Large intestine (tissue), 3 donors: Measurements from ENCODE around the gene GRAMD4. TPM values are rescaled to one million over a fixed set of nuclear protein-coding genes. Genes with fewer than 3 reads are reported as not detected.

Experiments used
- DNase-seq, 2 donors: peaks; one replicate each; pipeline versions ENCODE4 v3.0.0 to v3.0.0-alpha.2; 2013
- H3K27ac ChIP-seq: one replicate; pipeline ENCODE4 v1.5.1; 2013; ENCODE audit warnings: low read length
- H3K27me3 ChIP-seq: 2 replicates; pipeline ENCODE4 v1.6.1; 2013; ENCODE audit warnings: low read length; ENCODE audit not compliant: control insufficient read depth, insufficient read depth
- H3K36me3 ChIP-seq: 2 replicates; pipeline ENCODE4 v1.6.1; 2013; ENCODE audit warnings: low read length; ENCODE audit not compliant: control insufficient read depth, insufficient read depth
- H3K4me1 ChIP-seq: one replicate; pipeline ENCODE4 v1.6.1; 2013; ENCODE audit warnings: low read length; ENCODE audit not compliant: control insufficient read depth, insufficient read depth
- H3K4me3 ChIP-seq: one replicate; pipeline ENCODE4 v1.5.1; 2013; ENCODE audit warnings: low read length
- H3K9me3 ChIP-seq: one replicate; pipeline ENCODE4 v1.6.1; 2013; ENCODE audit warnings: mild to moderate bottlenecking, low read depth, low read length, moderate library complexity; ENCODE audit not compliant: control insufficient read depth
- WGBS: methylation state at CpG from one replicate; pipeline ENCODE4 v1.1.5; 2013; ENCODE audit warnings: low lambda C conversion rate; ENCODE audit not compliant: insufficient coverage; 5-methylcytosine and 5-hydroxymethylcytosine counted together
- polyA plus RNA-seq: library from polyadenylated mRNA; unstranded; fragments of 120-200 nt; gene quantifications from one replicate; pipeline ENCODE4 v1.2.1, GENCODE V29; 2013

Gene GRAMD4
- polyA plus RNA-seq, 1 donor, result 40.5 TPM

- Histone ChIP-seq H3K36me3 (peaks cover 87% of the 10 kb centered on the region), H3K27ac (no peak overlapping the region), H3K4me1 (no peaks in the 10 kb centered on the region), H3K27me3 (no peaks in the 10 kb centered on the region), H3K9me3 (no peaks in the 10 kb centered on the region), H3K4me3 (no peak overlapping the region)
- DNase-seq, result no peak
- no CpG with 5 or more reads among the region's 6 CpGs for WGBS
Observed at GRCh38 chr22:46703996-46704370, 83.8 kb downstream of the GRAMD4 start.

DNA sequence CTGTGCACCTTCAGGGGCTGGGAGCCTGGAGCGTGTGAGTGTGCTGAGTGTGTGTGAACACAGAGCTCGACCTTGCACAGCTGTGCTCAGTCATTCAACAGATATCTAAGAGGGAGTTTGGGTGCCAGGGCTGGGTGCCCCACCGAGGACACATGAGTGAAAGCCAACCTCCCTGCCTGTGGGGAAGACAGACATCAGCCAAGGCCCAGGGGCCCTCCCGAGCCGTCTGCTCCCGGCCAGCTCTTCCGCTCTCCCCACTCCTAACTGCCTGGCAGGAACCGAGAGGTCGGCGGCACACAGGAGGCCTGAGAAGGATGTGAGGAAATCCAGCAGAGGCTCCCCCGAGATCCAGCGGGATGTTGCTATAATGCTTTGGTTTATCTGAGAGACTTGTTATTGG is 85.9 kb downstream of the GRAMD4 start:
- no peaks in the 10 kb centered on the region for H3K9me3 ChIP-seq
- H3K4me3 ChIP-seq, result no peak overlapping the region
- no peak for DNase-seq
- no peaks in the 10 kb centered on the region for H3K27me3 ChIP-seq
- H3K36me3 ChIP-seq, result peaks cover 88% of the 10 kb centered on the region
- WGBS, result no CpG with 5 or more reads among the region's 12 CpGs
- H3K4me1 ChIP-seq, result no peaks in the 10 kb centered on the region
- H3K27ac ChIP-seq, result no peak overlapping the region

DNA sequence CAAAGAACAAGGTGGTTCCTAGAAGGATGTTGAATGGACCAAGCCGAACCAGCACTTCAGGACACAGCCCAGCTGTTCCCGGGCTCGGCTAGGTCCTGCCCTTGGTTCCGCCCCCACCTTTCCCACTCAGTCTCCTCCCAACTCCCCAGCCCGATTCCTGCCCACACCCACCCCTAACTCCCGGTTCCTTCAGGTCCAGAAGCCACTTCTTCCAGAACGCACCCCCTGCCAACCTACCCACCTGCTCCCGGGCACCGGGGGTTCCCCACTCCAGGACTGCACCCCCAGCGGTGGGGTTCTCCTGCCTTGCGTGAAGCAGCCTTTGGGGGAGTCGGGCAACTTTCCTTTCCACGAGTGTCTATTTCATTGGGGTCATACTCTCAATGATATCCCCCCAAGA is 87.1 kb downstream of the GRAMD4 start:
- H3K27me3 ChIP-seq, result no peaks in the 10 kb centered on the region
- DNase-seq, result no peak
- H3K4me3 ChIP-seq, result no peak overlapping the region
- H3K4me1 ChIP-seq, result no peaks in the 10 kb centered on the region
- H3K36me3 ChIP-seq, result peaks cover 91% of the 10 kb centered on the region
- no peaks in the 10 kb centered on the region for H3K9me3 ChIP-seq
- WGBS, result no CpG with 5 or more reads among the region's 13 CpGs
- no peak overlapping the region for H3K27ac ChIP-seq

DNA sequence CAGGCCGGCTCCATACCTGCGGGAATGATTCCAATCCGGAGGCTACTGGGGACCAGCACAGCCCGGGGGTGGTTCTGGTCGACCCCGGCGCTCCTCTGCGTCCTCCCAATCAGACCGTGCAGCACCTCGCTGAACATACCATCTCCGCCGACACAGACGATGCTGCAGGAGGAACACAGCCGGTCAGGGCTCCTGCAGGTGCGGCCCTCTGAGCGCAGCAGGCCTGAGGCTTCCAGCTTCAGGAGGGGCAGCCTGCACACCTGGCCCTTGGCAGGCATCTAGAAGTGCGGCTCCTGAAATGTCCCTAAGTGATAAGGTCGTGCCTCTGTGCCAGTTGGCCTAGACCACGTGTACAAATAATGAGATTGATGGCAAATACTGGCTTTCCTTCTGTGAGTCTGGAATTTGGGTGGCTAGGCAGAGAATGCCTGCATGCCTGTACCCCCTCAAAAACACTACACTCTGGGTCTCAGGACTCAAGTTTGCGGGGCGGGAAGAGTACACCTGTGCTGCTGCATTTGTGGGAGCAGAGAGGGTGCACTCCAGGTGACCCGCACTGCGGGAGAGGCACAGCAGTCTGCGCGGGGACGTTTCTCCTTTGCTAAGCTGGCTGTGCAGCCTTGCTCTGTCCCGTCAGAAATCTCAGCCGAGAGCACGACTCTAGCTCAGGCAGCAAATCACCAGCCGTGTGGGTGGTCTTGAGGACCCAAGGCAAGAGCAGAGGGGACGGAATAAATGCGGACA is 87.8 kb downstream of the GRAMD4 start:
- Histone ChIP-seq H3K27me3 (no peaks in the 10 kb centered on the region), H3K4me1 (no peaks in the 10 kb centered on the region), H3K4me3 (no peak overlapping the region), H3K27ac (no peak overlapping the region), H3K36me3 (peaks cover 87% of the 10 kb centered on the region), H3K9me3 (no peaks in the 10 kb centered on the region)
- WGBS, result no CpG with 5 or more reads among the region's 32 CpGs
- no peak for DNase-seq

GRCh38 chr22:46708766-46709330 is 88.7 kb downstream of the GRAMD4 start:
- no peak for DNase-seq
- Histone ChIP-seq H3K4me3 (no peak overlapping the region), H3K27ac (no peak overlapping the region), H3K27me3 (no peaks in the 10 kb centered on the region), H3K9me3 (no peaks in the 10 kb centered on the region), H3K4me1 (no peaks in the 10 kb centered on the region), H3K36me3 (peaks cover 85% of the 10 kb centered on the region)
- WGBS, result no CpG with 5 or more reads among the region's 17 CpGs

GRCh38 chr22:46710806-46711205 is 90.6 kb downstream of the GRAMD4 start:
- Histone ChIP-seq H3K4me1 (no peaks in the 10 kb centered on the region), H3K9me3 (no peaks in the 10 kb centered on the region), H3K27me3 (no peaks in the 10 kb centered on the region), H3K4me3 (no peak overlapping the region), H3K27ac (no peak overlapping the region), H3K36me3 (peaks cover 77% of the 10 kb centered on the region)
- DNase-seq, result no peak
- no CpG with 5 or more reads among the region's 11 CpGs for WGBS

- DNase-seq, result no peak
- Histone ChIP-seq H3K9me3 (no peaks in the 10 kb centered on the region), H3K36me3 (peaks cover 71% of the 10 kb centered on the region), H3K4me3 (no peak overlapping the region), H3K27ac (no peak overlapping the region), H3K4me1 (no peaks in the 10 kb centered on the region), H3K27me3 (no peaks in the 10 kb centered on the region)
- 100% methylated on average over 2 of the region's 8 CpGs for WGBS
Observed at GRCh38 chr22:46712288-46712687, 92.1 kb downstream of the GRAMD4 start.

DNA sequence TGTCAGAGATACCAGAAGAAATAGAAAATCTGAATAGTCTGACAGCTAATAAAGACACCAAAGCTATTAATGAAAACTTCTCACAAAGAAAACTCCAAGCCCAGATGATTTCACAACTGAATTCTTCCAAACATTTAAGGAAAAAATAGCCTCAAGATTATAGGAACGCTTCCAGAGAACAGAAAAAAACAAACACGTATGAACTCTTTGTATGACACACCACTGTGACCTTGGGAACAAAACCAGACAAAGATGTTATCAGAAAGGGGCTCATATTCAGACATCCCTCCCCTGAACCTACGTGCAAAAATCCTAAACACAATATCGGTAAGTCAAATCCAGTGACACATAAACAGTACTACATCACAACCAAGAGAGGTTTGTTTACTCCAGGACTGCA is 94.4 kb downstream of the GRAMD4 start:
- Histone ChIP-seq H3K4me3 (no peak overlapping the region), H3K27ac (no peak overlapping the region), H3K4me1 (no peaks in the 10 kb centered on the region), H3K9me3 (no peaks in the 10 kb centered on the region), H3K36me3 (peaks cover 71% of the 10 kb centered on the region), H3K27me3 (no peaks in the 10 kb centered on the region)
- WGBS, result no CpG with 5 or more reads among the region's 4 CpGs
- no peak for DNase-seq

DNA sequence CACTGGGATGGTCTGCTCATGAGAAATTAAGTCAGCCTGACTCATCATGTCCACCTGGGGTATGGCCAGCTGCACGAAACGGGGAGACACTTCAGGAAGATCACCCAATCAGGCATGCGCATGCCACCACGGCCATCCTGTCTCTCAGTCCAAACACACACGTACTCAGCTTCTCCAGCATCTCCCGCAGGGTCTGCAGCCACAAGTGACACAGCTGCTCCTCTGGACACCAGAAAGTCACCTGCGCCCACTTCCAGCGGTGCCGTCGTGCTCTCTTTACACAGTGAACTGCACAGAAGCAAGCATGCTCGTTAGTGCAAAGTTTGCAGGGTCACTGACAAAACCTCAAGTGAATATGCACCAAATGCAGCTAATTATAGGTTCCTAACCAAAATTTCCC is 99.7 kb downstream of the GRAMD4 start:
- DNase-seq, result no peak
- WGBS, result no CpG with 5 or more reads among the region's 11 CpGs
- Histone ChIP-seq H3K4me3 (no peak overlapping the region), H3K27ac (no peak overlapping the region), H3K4me1 (peaks cover 2% of the 10 kb centered on the region), H3K9me3 (no peaks in the 10 kb centered on the region), H3K36me3 (peaks cover 69% of the 10 kb centered on the region), H3K27me3 (no peaks in the 10 kb centered on the region)

DNA sequence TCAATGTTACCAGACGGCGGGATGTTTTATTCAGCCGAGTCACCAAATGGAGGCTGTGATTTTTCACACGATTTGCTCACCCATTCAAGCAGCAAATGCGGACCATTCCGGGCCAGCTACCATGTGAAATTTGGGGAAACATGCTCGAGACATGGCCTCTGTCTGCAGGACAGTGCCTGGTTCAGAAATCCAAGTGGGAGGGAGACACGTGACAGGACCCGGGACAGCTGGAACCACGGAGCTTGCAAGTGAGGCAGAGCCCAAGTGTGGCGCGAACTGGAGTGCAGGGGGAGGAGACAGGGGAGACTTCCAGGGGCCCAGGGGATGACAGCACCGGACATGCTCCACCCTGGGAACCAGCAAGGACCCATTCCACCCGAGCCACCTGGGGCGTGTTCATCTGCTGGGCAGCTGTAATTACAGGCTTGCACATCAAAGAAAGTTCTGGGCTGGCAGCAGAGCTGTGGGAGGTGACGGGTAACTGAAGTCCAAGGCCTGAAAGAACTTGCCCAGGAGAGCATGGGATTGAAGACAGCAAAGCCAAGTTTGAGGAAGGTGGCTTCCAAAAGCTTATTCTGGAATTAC is 101.4 kb downstream of the GRAMD4 start:
- 100% methylated on average over 1 of the region's 16 CpGs for WGBS
- H3K27ac ChIP-seq, result no peak overlapping the region
- H3K27me3 ChIP-seq, result no peaks in the 10 kb centered on the region
- H3K9me3 ChIP-seq, result no peaks in the 10 kb centered on the region
- peaks cover 2% of the 10 kb centered on the region for H3K4me1 ChIP-seq
- no peak for DNase-seq
- H3K4me3 ChIP-seq, result no peak overlapping the region
- H3K36me3 ChIP-seq, result peaks cover 73% of the 10 kb centered on the region
